HG03196 (cell line): ENCODE measurements around the gene DOHH.
"Not testable (repeated sequence)": the region's sequence is repeated elsewhere in the genome, so short reads cannot be mapped to it uniquely, and the experiment has no call there.

Source experiments
- ATAC-seq: cut with Tn5 transposase; IDR thresholded peaks from one replicate; pipeline ENCODE4 v1.9.1; 2021; ENCODE audit not compliant: unreplicated experiment

The DOHH gene

DNA sequence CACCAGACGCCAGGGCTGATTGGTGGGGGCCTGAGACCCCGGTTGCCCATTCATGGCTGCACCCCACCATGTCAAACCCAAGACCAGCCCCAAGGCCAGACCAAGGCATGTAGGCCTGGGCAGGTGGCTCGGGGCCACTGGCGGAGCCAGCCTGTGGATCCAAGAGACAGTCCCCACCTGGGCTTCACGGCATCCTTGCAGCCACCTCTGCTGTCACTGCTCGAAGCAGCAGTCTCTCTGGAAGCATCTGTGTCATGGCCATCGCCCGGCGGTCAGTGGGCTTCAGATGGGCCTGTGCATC lies 34.7 kb upstream of the DOHH start:
- no peak for ATAC-seq

DNA sequence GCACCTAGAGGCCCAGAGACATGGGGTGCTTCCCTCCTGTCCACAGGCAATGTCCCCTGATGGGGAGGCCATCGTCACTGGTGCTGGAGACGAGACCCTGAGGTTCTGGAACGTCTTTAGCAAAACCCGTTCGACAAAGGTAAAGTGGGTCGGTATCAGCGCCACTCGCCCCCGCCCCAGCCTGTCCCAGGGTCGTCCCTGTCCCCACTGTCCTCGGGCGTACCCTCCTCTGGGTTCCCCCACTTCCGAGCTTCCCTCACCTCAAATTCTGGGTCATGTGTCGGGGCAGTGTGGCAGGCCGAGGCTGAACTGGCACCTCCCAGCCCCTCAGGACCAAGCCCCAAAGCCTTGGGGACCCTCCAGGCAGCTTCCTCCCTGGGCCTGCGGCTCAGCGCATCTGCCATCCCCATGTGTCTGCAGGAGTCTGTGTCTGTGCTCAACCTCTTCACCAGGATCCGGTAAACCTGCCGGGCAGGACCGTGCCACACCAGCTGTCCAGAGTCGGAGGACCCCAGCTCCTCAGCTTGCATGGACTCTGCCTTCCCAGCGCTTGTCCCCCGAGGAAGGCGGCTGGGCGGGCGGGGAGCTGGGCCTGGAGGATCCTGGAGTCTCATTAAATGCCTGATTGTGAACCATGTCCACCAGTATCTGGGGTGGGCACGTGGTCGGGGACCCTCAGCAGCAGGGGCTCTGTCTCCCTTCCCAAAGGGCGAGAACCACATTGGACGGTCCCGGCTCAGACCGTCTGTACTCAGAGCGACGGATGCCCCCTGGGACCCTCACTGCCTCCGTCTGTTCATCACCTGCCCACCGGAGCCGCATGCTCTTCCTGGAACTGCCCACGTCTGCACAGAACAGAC lies 34.1 kb upstream of the DOHH start:
- ATAC-seq, result no peak

DNA sequence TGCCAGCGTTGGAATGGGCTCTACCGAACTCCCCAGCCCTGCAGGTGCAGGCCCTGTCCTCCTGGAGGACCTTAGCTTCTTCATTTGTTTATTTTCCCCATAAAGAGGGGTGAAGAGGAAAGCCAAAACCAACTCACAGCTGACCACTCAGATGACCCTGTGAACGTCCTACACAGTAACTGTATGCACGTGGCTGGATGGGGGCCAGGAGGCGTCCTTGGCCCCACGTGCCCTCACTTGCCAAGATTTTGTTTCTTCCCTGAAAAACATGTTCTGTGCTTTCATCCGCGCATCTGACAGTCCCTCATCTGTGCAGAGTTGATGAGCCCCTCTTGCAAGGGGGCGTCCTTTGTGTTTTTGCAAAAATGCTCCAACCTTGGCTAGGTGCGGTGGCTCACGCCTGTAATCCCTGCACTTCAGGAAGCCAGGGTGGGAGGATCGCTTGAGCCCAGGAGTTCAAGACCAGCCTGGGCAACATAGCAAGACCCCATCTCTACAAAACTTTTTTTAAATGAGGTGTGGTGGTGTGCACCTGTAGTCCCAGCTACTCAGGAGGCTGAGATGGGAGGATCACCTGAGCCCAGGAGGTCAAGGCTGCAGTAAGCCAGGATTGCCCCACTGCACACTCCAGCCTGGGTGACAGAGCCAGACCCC lies 33.2 kb upstream of the DOHH start:
- ATAC-seq, result no peak

DNA sequence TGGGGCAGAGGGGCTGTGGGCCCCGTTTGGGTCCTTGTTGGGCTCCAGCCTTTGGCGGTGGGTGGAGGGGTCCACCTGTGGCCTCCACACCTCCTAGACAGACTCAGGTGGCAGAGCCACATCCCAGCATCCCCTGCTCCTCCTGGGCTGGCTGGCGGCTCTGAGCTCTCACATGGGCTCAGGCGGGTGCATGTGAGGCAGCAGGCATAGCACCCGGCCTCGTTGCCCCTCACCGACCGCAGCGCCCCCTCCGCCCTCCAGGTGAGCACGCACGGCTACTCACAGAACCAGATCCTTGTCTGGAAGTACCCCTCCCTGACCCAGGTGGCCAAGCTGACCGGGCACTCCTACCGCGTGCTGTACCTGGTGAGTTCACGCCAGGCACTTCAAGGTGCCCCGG lies 32.6 kb upstream of the DOHH start:
- ATAC-seq, result no peak

DNA sequence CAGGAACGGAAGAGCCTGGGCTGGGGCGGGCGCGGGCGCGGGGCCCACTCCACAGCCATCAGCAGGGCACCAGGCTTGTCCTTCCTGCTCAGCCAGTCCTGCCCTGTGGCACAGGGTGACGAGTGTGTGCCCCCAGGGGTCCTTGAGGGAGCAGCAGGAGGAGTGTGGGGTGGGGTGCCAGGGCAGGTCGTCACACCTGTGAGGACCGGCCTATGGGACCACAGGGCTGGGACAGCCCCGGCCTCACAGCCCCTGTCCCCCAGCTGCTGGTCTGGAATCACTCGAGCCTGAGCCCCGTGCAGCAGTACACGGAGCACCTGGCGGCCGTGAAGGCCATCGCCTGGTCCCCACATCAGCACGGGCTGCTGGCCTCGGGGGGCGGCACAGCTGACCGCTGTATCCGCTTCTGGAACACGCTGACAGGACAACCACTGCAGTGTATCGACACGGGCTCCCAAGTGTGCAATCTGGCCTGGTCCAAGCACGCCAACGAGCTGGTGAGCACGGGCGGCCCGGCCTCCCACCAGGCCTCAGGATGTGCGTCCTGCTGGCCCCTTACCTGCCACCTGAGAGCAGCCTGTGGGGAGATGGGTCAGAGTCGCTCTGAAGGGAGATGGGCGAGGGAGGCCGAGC lies 31.8 kb upstream of the DOHH start:
- ATAC-seq, result no peak

DNA sequence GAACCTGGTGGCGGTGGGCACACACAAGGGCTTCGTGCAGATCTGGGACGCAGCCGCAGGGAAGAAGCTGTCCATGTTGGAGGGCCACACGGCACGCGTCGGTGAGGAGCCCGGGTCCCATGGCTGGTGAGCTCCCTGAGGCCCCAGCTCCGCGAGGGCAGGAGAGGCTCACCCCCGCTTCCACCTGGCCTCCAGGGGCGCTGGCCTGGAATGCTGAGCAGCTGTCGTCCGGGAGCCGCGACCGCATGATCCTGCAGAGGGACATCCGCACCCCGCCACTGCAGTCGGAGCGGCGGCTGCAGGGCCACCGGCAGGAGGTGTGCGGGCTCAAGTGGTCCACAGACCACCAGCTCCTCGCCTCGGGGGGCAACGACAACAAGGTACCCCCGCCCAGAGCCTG lies 31.2 kb upstream of the DOHH start:
- no peak for ATAC-seq

DNA sequence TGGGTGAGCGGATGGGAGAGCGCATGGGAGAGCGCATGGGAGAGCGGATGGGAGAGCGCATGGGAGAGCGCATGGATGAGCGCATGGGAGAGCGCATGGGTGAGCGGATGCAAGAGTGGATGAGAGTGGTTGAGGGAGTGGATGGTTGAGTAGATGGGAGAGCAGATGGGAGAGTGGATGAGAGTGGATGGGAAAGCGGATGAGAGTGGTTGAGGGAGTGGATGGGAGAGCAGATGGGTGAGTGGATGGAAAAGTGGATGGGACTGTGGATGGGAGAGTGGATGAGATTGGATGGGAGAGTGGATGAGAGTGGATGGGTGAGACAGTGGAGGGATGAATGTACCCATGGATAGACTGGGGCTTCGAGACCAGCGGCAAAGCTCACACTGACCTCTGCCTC lies 29.9 kb upstream of the DOHH start:
- no peak for ATAC-seq

DNA sequence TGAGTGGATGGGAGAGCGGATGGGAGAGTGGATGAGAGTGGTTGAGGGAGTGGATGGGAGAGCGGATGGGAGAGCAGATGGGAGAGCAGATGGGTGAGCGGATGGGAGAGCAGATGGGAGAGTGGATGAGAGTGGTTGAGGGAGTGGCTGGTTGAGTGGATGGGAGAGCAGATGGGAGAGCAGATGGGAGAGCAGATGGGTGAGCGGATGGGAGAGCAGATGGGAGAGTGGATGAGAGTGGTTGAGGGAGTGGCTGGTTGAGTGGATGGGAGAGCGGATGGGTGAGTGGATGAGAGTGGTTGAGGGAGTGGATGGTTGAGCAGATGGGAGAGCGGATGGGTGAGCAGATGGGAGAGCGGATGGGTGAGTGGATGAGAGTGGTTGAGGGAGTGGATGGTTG lies 28.8 kb upstream of the DOHH start:
- not testable (repeated sequence) for ATAC-seq

DNA sequence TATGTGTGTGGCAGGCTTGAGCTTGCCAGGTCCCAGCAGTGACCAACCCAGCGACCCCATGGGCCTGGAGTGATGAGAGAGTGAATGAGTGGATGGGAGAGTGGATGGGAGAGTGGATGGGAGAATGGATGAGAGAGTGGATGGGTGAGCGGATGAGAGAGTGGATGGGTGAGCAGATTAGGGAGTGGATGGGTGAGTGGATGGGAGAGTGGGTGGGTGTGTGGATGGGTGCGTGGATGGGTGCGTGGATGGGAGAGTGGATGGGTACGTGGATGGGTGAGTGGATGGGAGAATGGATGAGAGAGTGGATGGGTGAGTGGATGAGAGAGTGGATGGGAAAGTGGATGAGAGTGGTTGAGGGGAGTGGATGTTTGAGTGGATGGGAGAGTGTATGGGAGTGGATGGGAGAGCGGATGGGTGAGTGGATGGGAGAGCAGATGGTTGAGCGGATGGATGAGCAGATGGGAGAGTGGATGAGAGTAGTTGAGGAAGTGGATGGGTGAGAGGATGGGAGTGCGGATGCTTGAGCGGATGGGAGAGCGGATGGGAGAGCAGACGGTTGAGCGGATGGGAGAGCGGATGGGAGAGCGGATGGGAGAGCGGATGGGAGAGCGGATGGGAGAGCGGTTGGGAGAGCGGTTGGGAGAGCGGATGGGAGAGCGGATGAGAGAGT lies 28.2 kb upstream of the DOHH start:
- no peak for ATAC-seq

DNA sequence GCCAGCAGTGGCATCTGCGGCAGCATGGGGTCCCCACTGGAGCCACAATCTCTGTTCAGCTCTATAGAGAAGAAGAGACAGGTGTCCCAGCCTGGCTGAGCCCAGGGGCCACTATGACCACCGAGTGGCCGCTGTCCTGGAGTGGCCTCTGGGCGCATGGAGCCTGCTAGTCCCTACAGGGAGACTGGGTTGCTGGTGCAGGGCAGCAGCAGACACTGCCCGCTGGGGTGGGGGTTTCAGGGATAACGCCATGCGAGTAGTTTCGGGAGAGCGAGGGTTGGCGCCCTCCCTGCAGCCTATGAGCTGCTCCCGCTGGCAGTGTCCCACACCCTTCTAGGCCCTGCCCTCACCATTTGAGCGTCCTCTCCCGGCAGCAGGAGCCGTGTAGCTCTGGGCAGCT lies 27.6 kb upstream of the DOHH start:
- no peak for ATAC-seq

DNA sequence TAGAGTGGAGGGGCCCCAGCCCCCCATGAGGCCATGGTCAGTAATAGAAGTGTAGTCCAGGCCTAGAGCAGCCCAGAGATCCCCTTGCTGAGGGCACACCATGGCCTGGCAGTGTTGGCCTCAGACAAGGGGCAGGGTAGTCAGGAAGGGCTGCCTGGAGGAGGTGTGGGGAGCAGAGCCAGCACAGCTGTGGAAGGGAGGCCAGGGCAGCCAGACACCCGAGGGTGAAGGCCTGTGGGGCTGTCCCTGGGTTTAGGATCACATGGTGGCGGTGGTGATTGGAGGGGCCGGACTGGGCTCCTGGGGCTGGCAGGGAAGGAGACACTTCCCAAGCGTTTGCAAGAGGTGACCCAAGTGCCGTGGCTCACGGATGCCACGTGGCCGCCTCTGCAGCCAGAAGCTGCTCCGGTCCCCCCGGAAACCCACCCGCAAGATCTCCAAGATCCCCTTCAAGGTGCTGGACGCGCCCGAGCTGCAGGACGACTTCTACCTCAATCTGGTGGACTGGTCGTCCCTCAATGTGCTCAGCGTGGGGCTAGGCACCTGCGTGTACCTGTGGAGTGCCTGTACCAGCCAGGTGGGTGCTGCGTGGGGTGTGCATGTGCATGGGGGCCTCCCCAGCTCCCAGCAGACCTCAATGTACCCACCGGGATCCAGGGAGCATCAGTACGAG lies 26.9 kb upstream of the DOHH start:
- ATAC-seq, result no peak

DNA sequence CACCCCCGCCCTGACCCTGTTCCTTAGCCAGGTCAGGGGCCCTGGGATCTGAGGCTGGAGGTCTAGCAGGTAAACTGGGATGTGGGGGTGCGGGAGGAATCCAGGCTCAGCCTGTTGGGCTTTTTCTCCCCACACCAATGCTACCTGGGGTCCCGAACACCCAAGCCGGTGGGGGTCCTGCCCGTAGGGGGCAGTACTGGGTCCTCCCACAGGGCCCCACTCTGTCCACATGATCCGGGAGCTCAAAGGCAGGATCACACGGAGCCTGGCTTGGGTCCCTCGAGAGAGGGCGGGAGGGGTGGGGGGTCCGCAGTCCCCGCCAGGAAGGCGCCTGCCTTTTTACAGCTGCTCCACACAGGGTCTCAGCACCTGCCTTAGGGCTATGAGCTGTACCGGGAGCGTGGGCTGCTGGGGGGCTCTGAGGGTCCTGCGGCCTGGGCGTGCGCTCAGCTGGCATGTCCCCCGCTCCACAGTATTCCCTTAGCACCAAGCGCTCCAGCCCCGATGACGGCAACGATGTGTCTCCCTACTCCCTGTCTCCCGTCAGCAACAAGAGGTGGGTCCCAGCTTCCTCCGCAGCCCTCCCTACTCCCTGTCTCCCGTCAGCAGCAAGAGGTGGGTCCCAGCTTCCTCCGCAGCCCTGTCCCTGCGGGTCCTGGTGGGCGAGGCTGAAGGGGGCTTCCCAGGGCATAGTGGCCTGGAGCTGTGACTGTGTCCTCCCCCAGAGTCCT lies 26.2 kb upstream of the DOHH start:
- no peak for ATAC-seq

DNA sequence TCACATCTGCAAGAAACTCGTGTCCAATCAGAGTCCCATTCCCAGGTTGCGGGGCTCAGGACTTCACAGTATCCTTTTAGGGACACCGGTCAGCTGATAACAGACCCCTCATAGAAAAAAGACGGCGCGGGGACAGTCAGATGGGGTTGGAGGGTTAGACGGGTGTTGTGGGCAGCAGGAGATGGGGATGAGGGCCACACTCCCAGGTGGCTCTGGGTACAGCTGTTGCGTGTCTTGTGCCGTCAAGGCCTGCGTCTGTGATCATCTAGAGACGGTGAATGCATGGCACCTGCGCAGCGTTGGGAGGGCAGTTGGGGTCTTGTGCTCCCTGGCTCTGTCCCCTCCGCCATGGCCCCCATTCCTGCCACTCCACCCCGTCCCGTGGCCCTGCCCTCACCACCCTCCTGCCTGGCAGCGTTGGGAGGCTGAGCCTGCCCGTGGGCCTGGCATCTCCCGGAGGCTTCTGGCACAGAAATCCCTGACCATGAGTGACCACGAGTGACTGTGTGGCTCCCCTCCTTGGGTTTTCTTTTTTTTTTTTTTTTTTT lies 24.5 kb upstream of the DOHH start:
- ATAC-seq, result no peak

DNA sequence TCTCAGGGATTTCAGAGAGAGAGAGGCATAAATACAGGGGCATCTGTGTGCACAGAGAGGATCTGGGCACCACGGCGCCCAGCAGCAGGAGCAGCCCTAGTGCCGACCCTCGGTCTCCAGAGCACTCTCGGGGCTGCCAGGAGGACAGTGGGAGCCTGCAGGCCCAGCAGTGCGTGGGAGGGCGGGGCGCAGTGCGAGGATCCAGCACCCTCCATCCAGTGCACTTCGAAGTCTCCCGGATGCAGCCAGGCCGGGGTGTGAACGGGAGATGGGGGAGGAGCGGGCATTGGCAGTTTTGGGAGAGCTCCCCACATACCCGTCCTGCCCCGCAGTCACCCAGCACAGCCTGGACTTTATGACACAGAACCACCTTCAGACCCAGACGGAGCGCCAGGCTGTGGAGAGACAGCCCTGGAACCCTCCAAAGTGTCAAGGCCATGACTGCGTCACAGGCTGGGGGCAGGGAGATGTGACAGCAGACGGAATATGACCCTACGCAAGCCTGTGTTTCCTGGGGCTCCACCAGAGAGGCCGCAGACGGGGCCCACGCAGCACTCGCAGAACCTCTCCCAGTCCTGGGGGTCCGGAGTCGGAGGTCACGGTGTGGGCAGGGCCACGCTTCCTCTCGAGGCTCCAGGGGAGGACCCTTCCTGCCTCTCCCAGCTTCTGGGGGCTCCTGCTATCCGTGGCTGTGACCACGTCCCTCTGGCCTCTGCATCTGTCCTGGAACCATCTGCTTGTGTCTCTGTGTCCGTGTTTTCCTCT lies 23.8 kb upstream of the DOHH start:
- no peak for ATAC-seq

DNA sequence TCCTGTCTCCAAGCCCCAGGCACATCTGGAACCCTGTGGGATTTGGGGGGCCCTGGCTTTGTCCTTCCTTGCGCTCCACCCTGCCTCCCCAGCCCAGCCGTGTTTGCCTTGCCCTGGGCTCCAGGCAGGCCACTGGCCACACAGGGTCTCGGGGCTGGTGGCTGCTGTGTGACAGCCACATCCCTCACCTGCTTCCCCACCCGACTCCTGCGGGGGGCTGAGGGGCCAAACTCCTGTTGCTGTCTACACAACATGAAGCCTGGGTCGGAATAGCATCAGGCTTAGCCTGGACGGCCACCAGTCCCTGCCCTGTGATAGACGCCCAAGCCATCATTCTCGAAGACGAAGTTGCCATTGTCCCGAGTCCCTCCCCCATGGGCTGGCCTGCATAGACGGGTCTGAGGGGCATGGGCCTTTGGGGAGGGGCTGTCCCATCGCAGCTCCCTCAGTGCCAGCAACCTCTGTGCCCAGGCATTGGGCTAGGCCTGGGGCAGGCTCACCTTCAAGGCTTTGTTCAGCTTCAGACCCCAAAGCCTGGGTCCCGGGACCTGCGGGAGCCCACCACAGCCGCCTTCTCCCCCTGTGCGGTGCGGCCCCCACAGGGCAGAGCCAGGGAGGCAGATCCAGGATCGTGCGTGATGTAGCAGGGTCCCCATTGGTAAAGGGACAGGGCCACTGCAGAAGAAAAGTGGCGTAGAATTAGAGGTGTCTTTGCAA lies 23.0 kb upstream of the DOHH start:
- no peak for ATAC-seq

DNA sequence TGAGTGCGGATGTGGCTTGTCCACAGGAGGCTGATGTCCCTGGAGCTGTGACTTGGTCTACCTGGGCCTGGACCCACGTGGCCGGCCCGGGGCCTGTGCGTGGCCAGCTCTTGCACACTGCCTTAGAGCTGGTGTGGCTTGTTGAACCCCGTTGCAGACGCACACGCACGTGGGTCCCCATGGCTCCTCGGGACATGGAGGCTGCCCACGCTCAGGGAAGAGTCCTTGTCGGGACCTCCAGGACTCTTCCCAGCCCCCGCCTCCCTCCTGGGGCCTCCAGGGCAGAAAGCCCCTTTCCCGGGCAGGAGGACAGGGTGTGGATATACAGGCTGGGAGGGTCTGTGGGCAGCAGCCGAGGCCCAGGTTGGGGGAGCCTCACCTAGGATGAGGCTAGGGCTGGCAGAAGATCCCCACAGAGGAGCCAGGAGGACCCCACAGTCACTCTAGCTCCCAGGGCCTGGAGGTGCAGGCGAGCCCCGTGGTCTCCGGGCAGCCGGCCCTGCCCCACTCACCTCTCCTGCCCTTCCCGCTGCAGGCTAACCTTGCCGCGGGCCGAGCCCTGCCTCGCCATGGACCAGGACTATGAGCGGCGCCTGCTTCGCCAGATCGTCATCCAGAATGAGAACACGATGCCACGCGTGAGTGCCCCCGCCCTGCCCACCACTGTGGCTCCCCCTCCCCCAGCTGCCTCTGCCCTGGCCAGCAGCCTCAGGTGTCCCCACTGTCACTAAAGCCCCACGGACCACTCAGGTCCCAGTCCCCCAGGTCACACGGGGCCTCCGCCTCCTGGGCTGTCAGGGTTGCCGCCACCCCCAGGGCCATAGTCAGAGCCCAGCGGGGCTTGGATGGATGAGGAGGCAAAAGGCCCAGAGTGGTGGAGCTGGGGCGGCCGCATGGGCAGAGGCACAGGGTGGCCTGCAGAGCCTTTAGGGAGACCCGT lies 22.2 kb upstream of the DOHH start:
- no peak for ATAC-seq

DNA sequence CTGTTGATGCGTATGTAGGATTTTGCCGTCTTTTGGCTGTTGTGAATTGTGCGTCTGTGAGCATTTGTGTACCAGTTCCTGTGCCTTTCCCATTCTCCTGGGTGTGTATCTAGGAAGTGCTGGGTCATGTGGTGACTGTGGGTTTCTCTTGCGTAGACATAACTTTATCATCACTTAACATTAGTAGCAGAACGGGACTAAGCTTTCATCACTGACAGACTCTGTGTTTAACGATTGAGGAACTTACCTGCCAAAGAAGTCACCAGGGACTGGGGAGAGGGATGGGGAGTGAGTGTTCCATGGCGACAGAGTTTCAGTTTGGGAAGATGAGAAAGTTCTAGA lies 20.6 kb upstream of the DOHH start:
- ATAC-seq, result no peak
